H1 (cell line): ENCODE data around the gene PDPK1. TPM values are rescaled to one million over a fixed set of nuclear protein-coding genes. Genes with fewer than 3 reads are reported as not detected.

ENCODE experiments used
- EP300 ChIP-seq, 2 experiments: IDR thresholded peaks; 1 replicate in 1 of 2; 2 replicates in 1 of 2; pipeline ENCODE4 v1.6.1; 2011 to 2012; ENCODE audit warnings: low read depth in 2 of 2, low read length in 2 of 2, mild to moderate bottlenecking in 2 of 2, borderline replicate concordance in 1 of 2, inconsistent platforms in 1 of 2, moderate library complexity in 1 of 2
- RFX5 ChIP-seq: IDR thresholded peaks from 2 replicates; pipeline ENCODE4 v1.6.1; 2011; ENCODE audit warnings: low read depth, low read length, improper control_type of control experiment, borderline replicate concordance
- SIRT6 ChIP-seq: IDR thresholded peaks from one replicate; pipeline ENCODE4 v1.7.1; 2012; ENCODE audit warnings: low read length, inconsistent platforms
- SP2 ChIP-seq: IDR thresholded peaks from 2 replicates; pipeline ENCODE4 v1.6.1; 2012; ENCODE audit warnings: mild to moderate bottlenecking, low read length, inconsistent platforms
- SP4 ChIP-seq: IDR thresholded peaks from 2 replicates; pipeline ENCODE4 v1.6.1; 2012; ENCODE audit warnings: low read length, inconsistent platforms
- SRF ChIP-seq: IDR thresholded peaks from 2 replicates; pipeline ENCODE4 v1.6.1; 2011; ENCODE audit warnings: mild to moderate bottlenecking, low read depth, low read length, moderate library complexity
- YY1 ChIP-seq: IDR thresholded peaks from 2 replicates; pipeline ENCODE4 v1.6.1; 2011; ENCODE audit warnings: low read depth, mild to moderate bottlenecking, low read length
- polyA plus RNA-seq, 7 experiments: library from polyadenylated mRNA; depleted of rRNA in 3 of 7; stranded (reverse) in 5 of 7; unstranded in 2 of 7; fragments of >200 nt in 5 of 7; fragments of 200-250 nt in 2 of 7; gene quantifications; 1 replicate in 5 of 7; 2 replicates in 1 of 7; 4 replicates in 1 of 7; pipeline versions ENCODE4 v1.2.1 to v1.2.3, GENCODE V29; 2011 to 2013; ENCODE audit warnings: missing spikeins in 2 of 7, mixed read lengths in 2 of 7
- total RNA-seq: library from RNA; stranded (reverse); fragmentation: NEBNext Ultra II Directional; extraction: Animal tissue kit (Norgen Biotek cat#: 25700); gene quantifications from 2 replicates; pipeline ENCODE4 v1.2.1, GENCODE V29; 2021
- TF ChIP-seq, protein P1 (sequence below): fragments of 300-600 bp; sonication (generic); IDR thresholded peaks from 2 replicates; pipeline ENCODE4 v1.7.1; 2012; ENCODE audit warnings: low read length, moderate library complexity, mild to moderate bottlenecking, inconsistent platforms; ENCODE audit not compliant: insufficient replicate concordance

PDPK1 gene
- total and polyA plus RNA-seq, 2 of the 8 experiments (the other 6 are each of a cell fraction or from before 2014, with no cell fraction given) = 17.1 to 27.8 TPM

- TF ChIP-seq SIRT6 (no peak), YY1 (no peak), SP4 (no peak), RFX5 (no peak), EP300 (IDR thresholded peaks at IDR 0.05; ENCODE audit: borderline replicate concordance in 1 of 2, low read depth in 2 of 2, low read length in 2 of 2) (no peak), SP2 (no peak), SRF (no peak)
- TF ChIP-seq, protein P1, sequence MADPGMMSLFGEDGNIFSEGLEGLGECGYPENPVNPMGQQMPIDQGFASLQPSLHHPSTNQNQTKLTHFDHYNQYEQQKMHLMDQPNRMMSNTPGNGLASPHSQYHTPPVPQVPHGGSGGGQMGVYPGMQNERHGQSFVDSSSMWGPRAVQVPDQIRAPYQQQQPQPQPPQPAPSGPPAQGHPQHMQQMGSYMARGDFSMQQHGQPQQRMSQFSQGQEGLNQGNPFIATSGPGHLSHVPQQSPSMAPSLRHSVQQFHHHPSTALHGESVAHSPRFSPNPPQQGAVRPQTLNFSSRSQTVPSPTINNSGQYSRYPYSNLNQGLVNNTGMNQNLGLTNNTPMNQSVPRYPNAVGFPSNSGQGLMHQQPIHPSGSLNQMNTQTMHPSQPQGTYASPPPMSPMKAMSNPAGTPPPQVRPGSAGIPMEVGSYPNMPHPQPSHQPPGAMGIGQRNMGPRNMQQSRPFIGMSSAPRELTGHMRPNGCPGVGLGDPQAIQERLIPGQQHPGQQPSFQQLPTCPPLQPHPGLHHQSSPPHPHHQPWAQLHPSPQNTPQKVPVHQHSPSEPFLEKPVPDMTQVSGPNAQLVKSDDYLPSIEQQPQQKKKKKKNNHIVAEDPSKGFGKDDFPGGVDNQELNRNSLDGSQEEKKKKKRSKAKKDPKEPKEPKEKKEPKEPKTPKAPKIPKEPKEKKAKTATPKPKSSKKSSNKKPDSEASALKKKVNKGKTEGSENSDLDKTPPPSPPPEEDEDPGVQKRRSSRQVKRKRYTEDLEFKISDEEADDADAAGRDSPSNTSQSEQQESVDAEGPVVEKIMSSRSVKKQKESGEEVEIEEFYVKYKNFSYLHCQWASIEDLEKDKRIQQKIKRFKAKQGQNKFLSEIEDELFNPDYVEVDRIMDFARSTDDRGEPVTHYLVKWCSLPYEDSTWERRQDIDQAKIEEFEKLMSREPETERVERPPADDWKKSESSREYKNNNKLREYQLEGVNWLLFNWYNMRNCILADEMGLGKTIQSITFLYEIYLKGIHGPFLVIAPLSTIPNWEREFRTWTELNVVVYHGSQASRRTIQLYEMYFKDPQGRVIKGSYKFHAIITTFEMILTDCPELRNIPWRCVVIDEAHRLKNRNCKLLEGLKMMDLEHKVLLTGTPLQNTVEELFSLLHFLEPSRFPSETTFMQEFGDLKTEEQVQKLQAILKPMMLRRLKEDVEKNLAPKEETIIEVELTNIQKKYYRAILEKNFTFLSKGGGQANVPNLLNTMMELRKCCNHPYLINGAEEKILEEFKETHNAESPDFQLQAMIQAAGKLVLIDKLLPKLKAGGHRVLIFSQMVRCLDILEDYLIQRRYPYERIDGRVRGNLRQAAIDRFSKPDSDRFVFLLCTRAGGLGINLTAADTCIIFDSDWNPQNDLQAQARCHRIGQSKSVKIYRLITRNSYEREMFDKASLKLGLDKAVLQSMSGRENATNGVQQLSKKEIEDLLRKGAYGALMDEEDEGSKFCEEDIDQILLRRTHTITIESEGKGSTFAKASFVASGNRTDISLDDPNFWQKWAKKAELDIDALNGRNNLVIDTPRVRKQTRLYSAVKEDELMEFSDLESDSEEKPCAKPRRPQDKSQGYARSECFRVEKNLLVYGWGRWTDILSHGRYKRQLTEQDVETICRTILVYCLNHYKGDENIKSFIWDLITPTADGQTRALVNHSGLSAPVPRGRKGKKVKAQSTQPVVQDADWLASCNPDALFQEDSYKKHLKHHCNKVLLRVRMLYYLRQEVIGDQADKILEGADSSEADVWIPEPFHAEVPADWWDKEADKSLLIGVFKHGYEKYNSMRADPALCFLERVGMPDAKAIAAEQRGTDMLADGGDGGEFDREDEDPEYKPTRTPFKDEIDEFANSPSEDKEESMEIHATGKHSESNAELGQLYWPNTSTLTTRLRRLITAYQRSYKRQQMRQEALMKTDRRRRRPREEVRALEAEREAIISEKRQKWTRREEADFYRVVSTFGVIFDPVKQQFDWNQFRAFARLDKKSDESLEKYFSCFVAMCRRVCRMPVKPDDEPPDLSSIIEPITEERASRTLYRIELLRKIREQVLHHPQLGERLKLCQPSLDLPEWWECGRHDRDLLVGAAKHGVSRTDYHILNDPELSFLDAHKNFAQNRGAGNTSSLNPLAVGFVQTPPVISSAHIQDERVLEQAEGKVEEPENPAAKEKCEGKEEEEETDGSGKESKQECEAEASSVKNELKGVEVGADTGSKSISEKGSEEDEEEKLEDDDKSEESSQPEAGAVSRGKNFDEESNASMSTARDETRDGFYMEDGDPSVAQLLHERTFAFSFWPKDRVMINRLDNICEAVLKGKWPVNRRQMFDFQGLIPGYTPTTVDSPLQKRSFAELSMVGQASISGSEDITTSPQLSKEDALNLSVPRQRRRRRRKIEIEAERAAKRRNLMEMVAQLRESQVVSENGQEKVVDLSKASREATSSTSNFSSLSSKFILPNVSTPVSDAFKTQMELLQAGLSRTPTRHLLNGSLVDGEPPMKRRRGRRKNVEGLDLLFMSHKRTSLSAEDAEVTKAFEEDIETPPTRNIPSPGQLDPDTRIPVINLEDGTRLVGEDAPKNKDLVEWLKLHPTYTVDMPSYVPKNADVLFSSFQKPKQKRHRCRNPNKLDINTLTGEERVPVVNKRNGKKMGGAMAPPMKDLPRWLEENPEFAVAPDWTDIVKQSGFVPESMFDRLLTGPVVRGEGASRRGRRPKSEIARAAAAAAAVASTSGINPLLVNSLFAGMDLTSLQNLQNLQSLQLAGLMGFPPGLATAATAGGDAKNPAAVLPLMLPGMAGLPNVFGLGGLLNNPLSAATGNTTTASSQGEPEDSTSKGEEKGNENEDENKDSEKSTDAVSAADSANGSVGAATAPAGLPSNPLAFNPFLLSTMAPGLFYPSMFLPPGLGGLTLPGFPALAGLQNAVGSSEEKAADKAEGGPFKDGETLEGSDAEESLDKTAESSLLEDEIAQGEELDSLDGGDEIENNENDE = no peak
These were observed 47.2 kb downstream of the PDPK1 start (continued) for GRCh38 chr16:2584729-2585650.
